A549 (cell line): ENCODE data around the gene TGFBR3.

Experiments used
- CHD2 ChIP-seq: fragments of 150-350 bp; IDR thresholded peaks from 2 replicates; pipeline ENCODE4 v1.6.1; 2014; ENCODE audit warnings: low read length; ENCODE audit not compliant: partially characterized antibody
- CTCF ChIP-seq: fragments of >200 bp; sonication (Bioruptor Twin); formaldehyde crosslinking; IDR thresholded peaks from 3 replicates; pipeline ENCODE4 v1.5.1; 2016
- FOSB ChIP-seq: fragments of 250-450 bp; sonication (Bioruptor Pico); IDR thresholded peaks from 2 replicates; pipeline ENCODE4 v1.5.0; 2020; ENCODE audit warnings: mild to moderate bottlenecking, moderate library complexity
- FOSL2 ChIP-seq, 2 experiments: fragments of 450-650 bp in 1 of 2; fragments of >200 bp in 1 of 2; sonication (Bioruptor Twin) in 1 of 2; formaldehyde crosslinking; IDR thresholded peaks; 2 replicates each; pipeline versions ENCODE4 v1.5.0 to v1.6.1; 2016 to 2020; ENCODE audit warnings: mild to moderate bottlenecking in 1 of 2, moderate library complexity in 1 of 2
- JUN ChIP-seq, 2 experiments: fragments of >200 bp; sonication (Bioruptor Twin); formaldehyde crosslinking; IDR thresholded peaks; 2 replicates in 1 of 2; 3 replicates in 1 of 2; pipeline ENCODE4 v1.6.1; 2016 to 2017
- JUNB ChIP-seq: fragments of >200 bp; sonication (Bioruptor Twin); formaldehyde crosslinking; IDR thresholded peaks from 2 replicates; pipeline ENCODE4 v1.6.1; 2016
- NPAS2 ChIP-seq: fragments of 250-450 bp; sonication (Bioruptor Pico); IDR thresholded peaks from 2 replicates; pipeline ENCODE4 v1.8.0; 2022; ENCODE audit warnings: mild to moderate bottlenecking, moderate library complexity, borderline replicate concordance
- POLR2A ChIP-seq: IDR thresholded peaks from 2 replicates; pipeline ENCODE4 v1.6.1; 2012; ENCODE audit warnings: mild to moderate bottlenecking, low read length
- RCOR1 ChIP-seq: fragments of 150-350 bp; IDR thresholded peaks from 2 replicates; pipeline ENCODE4 v1.6.1; 2014; ENCODE audit warnings: antibody characterized with exemption, low read length, low read depth
- REST ChIP-seq: fragments of 200-600 bp; sonication (generic); IDR thresholded peaks from 2 replicates; pipeline ENCODE4 v1.6.1; 2016; ENCODE audit warnings: antibody characterized with exemption, mild to moderate bottlenecking, moderate library complexity
- SMC3 ChIP-seq: fragments of >200 bp; sonication (Bioruptor Twin); formaldehyde crosslinking; IDR thresholded peaks from 3 replicates; pipeline ENCODE4 v1.6.1; 2018; ENCODE audit warnings: inconsistent platforms
- ZSCAN20 ChIP-seq: fragments of 250-450 bp; sonication (Bioruptor Pico); IDR thresholded peaks from 2 replicates; pipeline ENCODE4 v1.8.0; 2022; ENCODE audit warnings: mild to moderate bottlenecking, moderate library complexity

- TF ChIP-seq CHD2 (no peak), ZSCAN20 (CRISPR knock-in tag) (no peak), CTCF (no peak), REST (no peak), RCOR1 (no peak), POLR2A (no peak), SMC3 (no peak), FOSB (CRISPR knock-in tag) (no peak), NPAS2 (no peak), JUNB (no peak), FOSL2 (IDR thresholded peaks at IDR 0.05) (no peak), FOSL2 (CRISPR knock-in tag; IDR thresholded peaks at IDR 0.05) (no peak), JUN (IDR thresholded peaks at IDR 0.05) (no peak)
Measured at GRCh38 chr1:91710261-91710660, 175.7 kb downstream of the TGFBR3 start.
